Skeletal muscle tissue (tissue), 4 donors: ENCODE results near the gene MFSD12. TPM values are rescaled to one million over a fixed set of nuclear protein-coding genes. Genes with fewer than 3 reads are reported as not detected.

ENCODE experiments used
- H3K27ac ChIP-seq: one replicate; pipeline ENCODE4 v1.7.0; 2013; ENCODE audit warnings: mild to moderate bottlenecking, low read depth, low read length, inconsistent platforms
- H3K27me3 ChIP-seq, 3 donors: one replicate each; pipeline ENCODE4 v1.7.0; 2013; ENCODE audit warnings: low read length in 3 of 3; ENCODE audit not compliant: control insufficient read depth in 3 of 3, insufficient read depth in 3 of 3
- H3K36me3 ChIP-seq, 3 donors: one replicate each; pipeline ENCODE4 v1.7.0; 2013; ENCODE audit warnings: low read length in 3 of 3; ENCODE audit not compliant: control insufficient read depth in 3 of 3, insufficient read depth in 3 of 3
- H3K4me1 ChIP-seq, 3 donors: one replicate each; pipeline ENCODE4 v1.7.0; 2013; ENCODE audit warnings: low read length in 3 of 3, mild to moderate bottlenecking in 3 of 3; ENCODE audit not compliant: control insufficient read depth in 3 of 3, insufficient read depth in 3 of 3
- H3K4me3 ChIP-seq, 3 donors: one replicate each; pipeline ENCODE4 v1.7.0; 2013; ENCODE audit warnings: low read length in 3 of 3
- H3K9ac ChIP-seq, 3 donors: one replicate each; pipeline ENCODE4 v1.7.0; 2013; ENCODE audit warnings: low read length in 3 of 3, mild to moderate bottlenecking in 3 of 3, moderate library complexity in 2 of 3, low read depth in 1 of 3
- H3K9me3 ChIP-seq, 3 donors: one replicate each; pipeline ENCODE4 v1.7.0; 2013; ENCODE audit warnings: low read length in 3 of 3; ENCODE audit not compliant: control insufficient read depth in 3 of 3
- total RNA-seq: library from RNA; depleted of rRNA; stranded (reverse); fragments of >200 nt; gene quantifications from one replicate; pipeline ENCODE4 v1.2.3, GENCODE V29; 2014
- donor health status: Osteomylitis.

MFSD12 gene
- total RNA-seq, 1 donor from 2014 or later = 18.8 TPM

DNA sequence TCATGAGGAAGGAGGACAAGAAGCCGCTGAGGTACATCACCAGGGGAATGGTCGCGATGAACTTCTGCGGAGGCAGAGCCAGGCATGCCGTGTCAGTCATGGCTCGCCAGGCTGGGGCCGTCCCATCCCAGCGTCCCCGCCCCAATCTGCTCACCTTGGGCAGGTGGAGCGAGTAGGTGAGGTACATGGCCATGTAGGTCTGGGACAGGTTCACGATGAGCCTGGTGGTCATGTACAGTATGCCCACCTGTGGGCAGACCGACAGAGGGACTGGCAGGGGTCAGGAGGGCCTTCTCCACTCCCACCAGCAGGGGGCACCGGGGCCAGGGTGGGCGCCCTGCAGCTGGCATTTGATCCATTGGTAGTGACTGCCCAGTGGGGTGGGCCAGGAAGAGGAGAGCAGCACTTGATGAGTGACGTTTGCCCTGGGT is 10.1 kb downstream of the MFSD12 start:
- no peak overlapping the region for H3K27ac ChIP-seq
- H3K4me3 ChIP-seq = no peak overlapping the region
- H3K9me3 ChIP-seq = no peaks in the 10 kb centered on the region
- H3K9ac ChIP-seq = no peak overlapping the region
- H3K27me3 ChIP-seq = no peaks in the 10 kb centered on the region
- peaks cover 0 to 3% (median 0%) of the 10 kb centered on the region in 3 donors for H3K4me1 ChIP-seq
- H3K36me3 ChIP-seq = peaks cover 0 to 11% (median 4%) of the 10 kb centered on the region in 3 donors

GRCh38 chr19:3546119-3546518 is 11.3 kb downstream of the MFSD12 start:
- peak overlapping the region in 1 of 3 donors; percentile 8 for H3K9ac ChIP-seq
- peaks cover 0 to 13% (median 4%) of the 10 kb centered on the region in 3 donors for H3K36me3 ChIP-seq
- H3K27ac ChIP-seq = no peak overlapping the region
- H3K4me3 ChIP-seq = no peak overlapping the region
- no peaks in the 10 kb centered on the region for H3K9me3 ChIP-seq
- H3K27me3 ChIP-seq = no peaks in the 10 kb centered on the region
- peaks cover 0 to 3% (median 0%) of the 10 kb centered on the region in 3 donors for H3K4me1 ChIP-seq

DNA sequence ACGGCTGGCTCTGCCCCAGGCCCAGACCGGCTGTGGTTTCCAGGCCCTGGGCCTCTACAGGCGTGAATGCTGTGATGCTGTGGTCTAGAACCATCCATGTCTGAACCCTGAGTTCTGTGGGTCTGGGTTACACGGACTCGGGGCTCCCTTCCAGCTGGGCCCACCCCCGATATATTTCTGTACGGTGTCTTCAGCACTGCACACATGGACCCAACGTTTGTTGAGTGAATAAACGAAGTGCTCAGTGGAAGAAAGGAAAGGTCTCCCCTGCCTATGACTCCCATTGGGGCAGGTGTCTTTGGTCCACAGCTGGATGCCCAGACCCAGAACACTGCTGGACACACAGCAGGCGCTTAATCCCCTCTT is 11.7 kb downstream of the MFSD12 start:
- Histone ChIP-seq H3K27ac (no peak overlapping the region), H3K9ac (no peak overlapping the region), H3K9me3 (no peaks in the 10 kb centered on the region), H3K27me3 (no peaks in the 10 kb centered on the region), H3K4me1 (peaks cover 0 to 3% (median 0%) of the 10 kb centered on the region in 3 donors), H3K36me3 (peaks cover 0 to 13% (median 4%) of the 10 kb centered on the region in 3 donors), H3K4me3 (no peak overlapping the region)

- no peaks in the 10 kb centered on the region for H3K27me3 ChIP-seq
- no peaks in the 10 kb centered on the region for H3K9me3 ChIP-seq
- H3K4me1 ChIP-seq = peaks cover 0 to 3% (median 0%) of the 10 kb centered on the region in 3 donors
- peaks cover 0 to 13% (median 3%) of the 10 kb centered on the region in 3 donors for H3K36me3 ChIP-seq
- no peak overlapping the region for H3K4me3 ChIP-seq
- H3K9ac ChIP-seq = no peak overlapping the region
- H3K27ac ChIP-seq = no peak overlapping the region
These were observed 12.4 kb downstream of the MFSD12 start for GRCh38 chr19:3544742-3545668.

DNA sequence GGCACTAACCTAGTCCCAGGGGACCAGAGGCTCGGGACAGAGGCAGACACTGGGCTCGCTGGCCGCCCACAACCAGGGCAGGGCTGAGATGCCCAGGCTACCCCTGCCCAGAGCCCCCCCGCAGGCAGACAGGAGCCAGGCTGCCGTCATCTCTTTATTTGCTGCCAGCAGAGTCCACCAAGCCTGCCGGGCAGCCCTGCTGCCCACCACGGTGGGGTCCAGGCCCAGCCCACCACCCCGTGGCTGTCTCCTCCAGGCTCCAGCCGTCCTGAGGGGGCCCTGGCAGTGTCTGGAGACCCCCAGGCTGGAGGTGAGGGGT is 13.4 kb downstream of the MFSD12 start:
- Histone ChIP-seq H3K27me3 (no peaks in the 10 kb centered on the region), H3K4me3 (no peak overlapping the region), H3K9ac (peak overlapping the region in 1 of 3 donors; percentile 25), H3K4me1 (peaks cover 0 to 3% (median 0%) of the 10 kb centered on the region in 3 donors), H3K36me3 (peaks cover 0 to 13% (median 0%) of the 10 kb centered on the region in 3 donors), H3K9me3 (no peaks in the 10 kb centered on the region), H3K27ac (no peak overlapping the region)

DNA sequence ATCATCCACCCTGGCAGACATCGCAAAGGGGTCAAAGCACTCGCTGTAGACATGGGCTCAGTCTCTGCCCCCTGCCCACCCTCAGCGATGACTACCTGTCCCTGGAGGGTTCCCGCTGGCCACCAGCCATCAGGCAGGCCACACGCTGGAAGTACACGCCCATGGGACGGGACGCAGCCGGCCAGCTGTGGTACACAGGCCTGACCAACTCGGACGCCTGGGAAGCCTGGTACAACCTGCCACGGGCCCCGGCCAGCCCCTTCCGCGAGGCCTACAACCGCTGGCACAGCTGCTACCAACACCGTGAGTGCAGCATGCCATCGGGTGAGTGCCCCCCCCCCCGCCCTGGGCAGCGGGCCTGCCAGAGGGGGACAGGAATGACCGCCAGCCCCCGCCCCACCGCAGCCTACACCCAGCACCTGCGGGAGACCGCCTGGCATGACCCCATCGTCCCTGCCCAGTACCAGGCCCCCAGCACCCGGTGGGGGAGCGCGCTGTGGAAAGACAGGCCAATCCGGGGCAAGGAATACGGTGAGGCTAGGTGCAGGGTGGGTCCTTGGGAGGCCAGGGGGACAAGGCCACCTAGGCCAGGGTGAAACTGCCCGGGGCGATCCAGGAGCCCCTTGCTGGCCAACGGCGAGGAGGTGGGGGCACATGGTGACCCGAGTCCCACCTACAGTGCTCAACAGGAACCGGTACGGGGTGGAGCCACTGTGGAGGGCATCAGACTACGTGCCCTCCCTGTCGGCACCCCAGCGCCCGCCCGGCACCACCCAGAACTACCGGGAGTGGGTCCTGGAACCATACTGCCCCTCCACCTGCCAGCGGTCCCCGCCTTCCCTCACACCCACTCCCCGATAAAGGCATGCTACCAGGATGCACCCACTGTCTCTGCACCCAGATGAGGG is 14.0 kb downstream of the MFSD12 start:
- H3K9me3 ChIP-seq = no peaks in the 10 kb centered on the region
- H3K27me3 ChIP-seq = no peaks in the 10 kb centered on the region
- H3K4me1 ChIP-seq = peaks cover 0 to 3% (median 0%) of the 10 kb centered on the region in 3 donors
- H3K36me3 ChIP-seq = peaks cover 0 to 13% (median 0%) of the 10 kb centered on the region in 3 donors
- no peak overlapping the region for H3K4me3 ChIP-seq
- no peak overlapping the region for H3K9ac ChIP-seq
- H3K27ac ChIP-seq = no peak overlapping the region

GRCh38 chr19:3539756-3540118 is 17.6 kb downstream of the MFSD12 start:
- H3K4me1 ChIP-seq = peaks cover 0 to 3% (median 0%) of the 10 kb centered on the region in 3 donors
- H3K27me3 ChIP-seq = no peaks in the 10 kb centered on the region
- H3K4me3 ChIP-seq = no peak overlapping the region
- peaks cover 6 to 12% (median 9%) of the 10 kb centered on the region in 3 donors for H3K36me3 ChIP-seq
- H3K9ac ChIP-seq = no peak overlapping the region
- no peak overlapping the region for H3K27ac ChIP-seq
- no peaks in the 10 kb centered on the region for H3K9me3 ChIP-seq

DNA sequence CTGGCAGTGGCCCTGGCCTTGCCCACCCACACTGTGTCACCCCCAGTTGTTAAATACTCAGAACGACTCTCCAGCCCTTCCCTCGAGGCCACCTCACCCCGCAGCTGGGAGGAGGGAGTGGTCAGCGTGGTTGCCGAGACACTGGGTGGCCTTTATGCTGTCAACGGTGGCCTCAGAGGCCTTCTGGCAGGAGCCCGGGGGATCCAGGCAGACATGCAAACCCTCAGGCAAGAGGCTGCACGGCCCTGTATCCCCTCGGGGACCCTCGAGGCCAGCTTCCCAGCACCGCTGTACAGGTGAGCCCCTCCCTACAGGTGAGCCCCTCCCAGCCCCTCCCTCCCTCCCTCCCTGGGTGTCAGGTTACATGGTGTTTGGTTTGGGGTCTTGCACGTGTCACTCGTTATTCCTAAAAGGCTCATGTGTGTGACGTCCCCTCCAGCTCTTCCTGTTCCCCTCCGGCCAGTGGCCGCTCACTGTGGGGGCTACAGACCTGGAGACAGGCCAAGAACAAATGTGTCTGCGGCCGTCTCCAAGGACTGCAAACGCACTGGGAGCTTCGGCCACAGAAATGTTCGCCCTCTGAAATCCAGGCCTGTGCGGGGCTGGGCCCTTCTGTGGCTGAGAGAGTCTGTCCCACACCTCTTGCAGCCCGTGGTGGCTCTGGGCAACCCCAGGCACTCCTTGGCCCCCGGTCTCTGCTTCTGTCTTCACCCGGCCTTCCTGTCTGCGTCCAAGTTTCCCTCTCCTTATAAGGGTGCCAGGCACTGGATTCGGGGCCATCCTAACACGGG is 18.2 kb downstream of the MFSD12 start, which contains the start of gene TEKTIP1:
Gene TEKTIP1, plus strand, starts transcription at position 210 of the 791 bp plus-strand sequence. Its CDS starts 4 bp downstream, at position 214.
- Histone ChIP-seq H3K27me3 (no peaks in the 10 kb centered on the region), H3K9me3 (no peaks in the 10 kb centered on the region), H3K4me1 (peaks cover 0 to 3% (median 0%) of the 10 kb centered on the region in 3 donors), H3K36me3 (peaks cover 12 to 18% (median 15%) of the 10 kb centered on the region in 3 donors), H3K9ac (no peak within 1 kb of the TSS), H3K27ac (no peak within 1 kb of the TSS), H3K4me3 (no peak within 1 kb of the TSS)

- Histone ChIP-seq H3K27me3 (no peaks in the 10 kb centered on the region), H3K4me3 (no peak overlapping the region), H3K9me3 (no peaks in the 10 kb centered on the region), H3K27ac (no peak overlapping the region), H3K4me1 (peaks cover 0 to 3% (median 0%) of the 10 kb centered on the region in 3 donors), H3K9ac (no peak overlapping the region), H3K36me3 (peaks cover 15 to 24% (median 19%) of the 10 kb centered on the region in 3 donors)
These were observed 19.0 kb downstream of the MFSD12 start for GRCh38 chr19:3538258-3538929.
